ENCODE results near the gene KCNH1. TPM values are rescaled to one million over a fixed set of nuclear protein-coding genes. Genes with fewer than 3 reads are reported as not detected.
A peak's percentile ranks its signal among the peaks of the same experiment; 100 is the strongest.

The KCNH1 gene, protein sequence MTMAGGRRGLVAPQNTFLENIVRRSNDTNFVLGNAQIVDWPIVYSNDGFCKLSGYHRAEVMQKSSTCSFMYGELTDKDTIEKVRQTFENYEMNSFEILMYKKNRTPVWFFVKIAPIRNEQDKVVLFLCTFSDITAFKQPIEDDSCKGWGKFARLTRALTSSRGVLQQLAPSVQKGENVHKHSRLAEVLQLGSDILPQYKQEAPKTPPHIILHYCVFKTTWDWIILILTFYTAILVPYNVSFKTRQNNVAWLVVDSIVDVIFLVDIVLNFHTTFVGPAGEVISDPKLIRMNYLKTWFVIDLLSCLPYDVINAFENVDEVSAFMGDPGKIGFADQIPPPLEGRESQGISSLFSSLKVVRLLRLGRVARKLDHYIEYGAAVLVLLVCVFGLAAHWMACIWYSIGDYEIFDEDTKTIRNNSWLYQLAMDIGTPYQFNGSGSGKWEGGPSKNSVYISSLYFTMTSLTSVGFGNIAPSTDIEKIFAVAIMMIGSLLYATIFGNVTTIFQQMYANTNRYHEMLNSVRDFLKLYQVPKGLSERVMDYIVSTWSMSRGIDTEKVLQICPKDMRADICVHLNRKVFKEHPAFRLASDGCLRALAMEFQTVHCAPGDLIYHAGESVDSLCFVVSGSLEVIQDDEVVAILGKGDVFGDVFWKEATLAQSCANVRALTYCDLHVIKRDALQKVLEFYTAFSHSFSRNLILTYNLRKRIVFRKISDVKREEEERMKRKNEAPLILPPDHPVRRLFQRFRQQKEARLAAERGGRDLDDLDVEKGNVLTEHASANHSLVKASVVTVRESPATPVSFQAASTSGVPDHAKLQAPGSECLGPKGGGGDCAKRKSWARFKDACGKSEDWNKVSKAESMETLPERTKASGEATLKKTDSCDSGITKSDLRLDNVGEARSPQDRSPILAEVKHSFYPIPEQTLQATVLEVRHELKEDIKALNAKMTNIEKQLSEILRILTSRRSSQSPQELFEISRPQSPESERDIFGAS
- 0.54 TPM for total RNA-seq
- not detected for polyA plus RNA-seq (ENCODE audit: insufficient read depth, low read depth, low replicate concordance)
- long read RNA-seq, donor 1 = 0 reads
- long read RNA-seq, donor 2 = 0 reads
- long read RNA-seq, donor 3, partial matches to known transcripts = 21 of 21 reads
- long read RNA-seq, donor 3, other reads (novel, unspliced or antisense) = 0 of 21 reads
- long read RNA-seq, donor 4 = 0 reads
- long read RNA-seq, donor 5 = 0 reads
- long read RNA-seq, donor 6 = 0 reads
- long read RNA-seq, donor 7 = 0 reads
- long read RNA-seq, donor 8 = 0 reads
- long read RNA-seq, donor 9 = 0 reads
- long read RNA-seq, donor 10 = 0 reads

DNA sequence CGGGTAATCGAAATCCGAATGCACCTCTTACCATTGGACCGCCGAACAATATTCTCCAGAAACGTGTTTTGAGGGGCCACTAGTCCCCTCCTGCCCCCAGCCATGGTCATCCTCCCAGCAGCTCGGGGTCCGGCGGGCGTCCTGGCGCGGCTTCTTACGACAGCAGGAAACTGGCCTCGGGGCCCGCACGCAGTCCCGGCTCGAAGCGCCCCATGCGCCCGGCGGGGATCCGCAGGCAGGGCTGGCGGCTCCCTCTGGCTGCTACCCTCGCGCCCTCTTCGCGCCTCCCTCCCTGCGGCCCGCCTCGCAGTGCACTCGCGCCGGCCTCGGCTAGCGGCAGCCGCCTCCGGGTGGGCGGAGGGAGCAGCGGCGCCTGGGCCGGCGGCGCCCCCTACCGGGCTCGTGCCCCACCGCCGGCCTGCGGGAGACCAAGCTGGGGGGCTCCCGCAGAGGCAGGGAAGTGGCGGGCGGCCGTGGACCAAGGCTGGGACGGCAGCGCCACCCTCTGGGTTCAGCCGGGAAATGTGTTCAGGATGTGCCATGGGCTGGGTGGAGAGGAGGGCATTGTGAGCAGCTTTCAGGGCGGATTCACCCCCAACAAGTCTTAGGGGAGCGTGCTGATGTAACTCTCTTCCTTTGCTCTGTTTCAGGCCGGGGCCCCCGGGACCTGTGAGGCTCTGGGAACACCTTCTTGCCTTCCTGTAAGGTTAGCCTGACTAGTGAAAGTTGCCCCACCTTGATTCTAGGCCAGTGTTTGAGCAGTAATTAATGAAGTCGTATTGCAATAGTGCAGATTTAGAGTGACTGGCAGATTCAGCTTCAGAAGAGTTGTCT, at the start of gene KCNH1:
KCNH1 (minus strand) TSS at position 313 of the 834 bp plus-strand sequence; CDS start at position 110, 203 bp downstream.
- peak; percentile 90 to 94 (median 92) for DNase-seq
- no peak for FAIRE-seq
- no peak within 1 kb of the TSS for H3K27ac ChIP-seq (ENCODE audit: low read depth in 2 of 2, low read length in 2 of 2)
- H3K27me3 ChIP-seq (ENCODE audit: control insufficient read depth, insufficient read depth, low read length) = peaks cover 20% of the 10 kb centered on the region
- no peaks in the 10 kb centered on the region for H3K36me3 ChIP-seq (ENCODE audit: control insufficient read depth in 2 of 3, insufficient read depth in 3 of 3, low read length in 3 of 3)
- peak within 1 kb of the TSS in 1 of 3 donors; percentile 42 for H3K4me3 ChIP-seq (ENCODE audit: low read length in 3 of 3)
- H3K9me3 ChIP-seq (ENCODE audit: control insufficient read depth in 2 of 3, insufficient read depth in 1 of 3, low read length in 3 of 3) = no peaks in the 10 kb centered on the region
- peaks cover 0 to 5% (median 0%) of the 10 kb centered on the region in 3 donors for H3K4me1 ChIP-seq (ENCODE audit: control insufficient read depth in 2 of 3, insufficient read depth in 2 of 3, low read depth in 1 of 3, low read length in 3 of 3)
- H3K9ac ChIP-seq (ENCODE audit: low read length in 3 of 3) = no peak within 1 kb of the TSS
- TF ChIP-seq, protein P1, sequence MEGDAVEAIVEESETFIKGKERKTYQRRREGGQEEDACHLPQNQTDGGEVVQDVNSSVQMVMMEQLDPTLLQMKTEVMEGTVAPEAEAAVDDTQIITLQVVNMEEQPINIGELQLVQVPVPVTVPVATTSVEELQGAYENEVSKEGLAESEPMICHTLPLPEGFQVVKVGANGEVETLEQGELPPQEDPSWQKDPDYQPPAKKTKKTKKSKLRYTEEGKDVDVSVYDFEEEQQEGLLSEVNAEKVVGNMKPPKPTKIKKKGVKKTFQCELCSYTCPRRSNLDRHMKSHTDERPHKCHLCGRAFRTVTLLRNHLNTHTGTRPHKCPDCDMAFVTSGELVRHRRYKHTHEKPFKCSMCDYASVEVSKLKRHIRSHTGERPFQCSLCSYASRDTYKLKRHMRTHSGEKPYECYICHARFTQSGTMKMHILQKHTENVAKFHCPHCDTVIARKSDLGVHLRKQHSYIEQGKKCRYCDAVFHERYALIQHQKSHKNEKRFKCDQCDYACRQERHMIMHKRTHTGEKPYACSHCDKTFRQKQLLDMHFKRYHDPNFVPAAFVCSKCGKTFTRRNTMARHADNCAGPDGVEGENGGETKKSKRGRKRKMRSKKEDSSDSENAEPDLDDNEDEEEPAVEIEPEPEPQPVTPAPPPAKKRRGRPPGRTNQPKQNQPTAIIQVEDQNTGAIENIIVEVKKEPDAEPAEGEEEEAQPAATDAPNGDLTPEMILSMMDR (IDR thresholded peaks at IDR 0.05; ENCODE audit: borderline replicate concordance, extremely low read depth, insufficient read depth) = peak; percentile 83
- intact Hi-C loops (cut with DNase I) = loop anchor here (5.0 kb wide), 1 partner anchor 727 kb away; no protein-coding TSS in a partner anchor

DNA sequence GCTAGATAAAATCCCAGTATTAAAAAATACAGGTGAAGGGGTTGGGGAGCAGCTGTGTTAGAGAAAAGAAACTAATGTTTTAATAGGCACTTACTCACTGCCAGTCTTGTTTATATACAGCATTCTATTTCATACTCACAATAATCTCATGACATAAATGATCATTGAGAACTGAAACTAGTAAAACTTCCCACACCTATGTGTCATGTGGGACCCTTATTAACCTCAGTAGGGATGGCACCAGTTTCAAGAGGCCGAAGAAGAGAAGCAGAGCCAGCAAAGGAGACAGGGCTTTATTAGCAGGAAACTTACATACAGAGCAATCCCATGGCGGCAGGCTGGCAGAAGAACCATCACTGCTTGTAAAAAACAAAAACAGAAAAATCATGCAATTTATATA, 48.8 kb upstream of the KCNH1 start:
- FAIRE-seq = no peak
- Histone ChIP-seq H3K4me3 (ENCODE audit: low read length in 3 of 3) (no peak overlapping the region), H3K27me3 (ENCODE audit: control insufficient read depth, insufficient read depth, low read length) (no peaks in the 10 kb centered on the region), H3K9me3 (ENCODE audit: control insufficient read depth in 2 of 3, insufficient read depth in 1 of 3, low read length in 3 of 3) (no peaks in the 10 kb centered on the region), H3K27ac (ENCODE audit: low read depth in 2 of 2, low read length in 2 of 2) (no peak overlapping the region), H3K9ac (ENCODE audit: low read length in 3 of 3) (no peak overlapping the region), H3K4me1 (ENCODE audit: control insufficient read depth in 2 of 3, insufficient read depth in 2 of 3, low read depth in 1 of 3, low read length in 3 of 3) (no peaks in the 10 kb centered on the region), H3K36me3 (ENCODE audit: control insufficient read depth in 2 of 3, insufficient read depth in 3 of 3, low read length in 3 of 3) (no peaks in the 10 kb centered on the region)
- intact Hi-C loops (cut with DNase I) = no loop called here
- TF ChIP-seq, protein P1 (IDR thresholded peaks at IDR 0.05; ENCODE audit: borderline replicate concordance, extremely low read depth, insufficient read depth) = no peak
- no peak for DNase-seq

DNA sequence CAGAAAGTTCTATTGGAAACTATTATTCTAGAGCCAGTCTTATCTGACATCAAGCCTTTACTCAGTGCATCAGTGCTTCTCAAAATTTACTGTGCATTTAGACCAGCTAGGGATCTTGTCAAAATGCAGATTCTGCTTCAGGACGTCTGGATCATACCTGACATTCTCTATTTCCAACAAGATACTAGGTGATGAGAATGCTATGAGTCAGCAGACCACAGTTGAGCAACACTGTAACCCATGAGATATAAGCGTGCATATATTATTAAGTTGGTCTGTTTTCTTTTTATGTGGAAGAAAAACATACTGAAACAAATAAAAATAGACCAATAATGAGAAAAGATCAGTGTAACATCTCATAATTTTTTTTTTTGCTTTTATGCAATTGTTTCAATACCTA, 40.4 kb upstream of the KCNH1 start:
- no peaks in the 10 kb centered on the region for H3K27me3 ChIP-seq (ENCODE audit: control insufficient read depth, insufficient read depth, low read length)
- TF ChIP-seq, protein P1 (IDR thresholded peaks at IDR 0.05; ENCODE audit: borderline replicate concordance, extremely low read depth, insufficient read depth) = no peak
- no peaks in the 10 kb centered on the region for H3K36me3 ChIP-seq (ENCODE audit: control insufficient read depth in 2 of 3, insufficient read depth in 3 of 3, low read length in 3 of 3)
- FAIRE-seq (no peak), DNase-seq (no peak)
- no peaks in the 10 kb centered on the region for H3K4me1 ChIP-seq (ENCODE audit: control insufficient read depth in 2 of 3, insufficient read depth in 2 of 3, low read depth in 1 of 3, low read length in 3 of 3)
- H3K9me3 ChIP-seq (ENCODE audit: control insufficient read depth in 2 of 3, insufficient read depth in 1 of 3, low read length in 3 of 3) = peaks cover 0 to 6% (median 3%) of the 10 kb centered on the region in 3 donors
- no peak overlapping the region for H3K9ac ChIP-seq (ENCODE audit: low read length in 3 of 3)
- intact Hi-C loops (cut with DNase I) = no loop called here
- H3K4me3 ChIP-seq (ENCODE audit: low read length in 3 of 3) = no peak overlapping the region
- no peak overlapping the region for H3K27ac ChIP-seq (ENCODE audit: low read depth in 2 of 2, low read length in 2 of 2)

All from kidney (tissue), 22 donors.